Inferior parietal cortex (tissue), 1 donor: ENCODE measurements around the gene INO80C.

Source experiments
- DNase-seq: peaks from one replicate; pipeline ENCODE4 v3.0.0-alpha.2; 2016; ENCODE audit errors: extremely low spot score

INO80C gene

DNA sequence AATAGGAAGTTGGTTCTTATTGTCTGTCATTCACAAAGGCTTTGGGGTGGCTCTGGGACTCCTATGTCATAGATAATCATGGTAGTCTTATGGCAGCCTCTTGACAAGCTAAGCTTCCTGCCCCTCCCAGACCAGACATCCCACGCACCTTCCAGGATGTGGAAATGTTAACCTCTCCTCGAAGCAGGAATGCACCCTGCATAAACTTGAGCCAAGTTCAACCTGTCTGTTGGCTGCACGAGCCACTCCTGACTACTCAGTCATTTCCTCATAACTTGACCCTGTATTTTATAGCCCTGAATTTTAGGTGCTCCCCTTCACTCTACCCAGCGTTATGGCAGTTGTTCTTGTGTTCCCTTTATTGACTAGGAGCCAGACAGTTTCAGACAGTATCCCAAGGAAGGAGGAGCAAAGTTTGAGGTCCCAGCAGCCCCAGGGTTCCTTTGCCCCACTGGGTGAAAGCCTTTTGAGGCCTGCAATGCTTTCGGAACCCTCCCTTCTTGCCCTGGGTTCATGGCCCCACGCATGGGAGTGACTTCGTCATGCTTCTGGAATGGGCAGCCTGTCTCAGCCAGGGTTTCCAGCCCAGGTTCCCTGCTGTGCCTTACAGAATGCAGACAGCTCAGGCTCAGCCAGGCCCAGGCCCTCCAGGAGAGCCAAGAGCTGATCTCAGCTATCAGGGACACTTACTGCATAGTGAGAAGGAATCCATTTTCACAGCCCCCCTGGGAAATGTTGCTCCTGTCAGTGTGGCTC lies 15.6 kb upstream of the INO80C start:
- DNase-seq, result no peak

DNA sequence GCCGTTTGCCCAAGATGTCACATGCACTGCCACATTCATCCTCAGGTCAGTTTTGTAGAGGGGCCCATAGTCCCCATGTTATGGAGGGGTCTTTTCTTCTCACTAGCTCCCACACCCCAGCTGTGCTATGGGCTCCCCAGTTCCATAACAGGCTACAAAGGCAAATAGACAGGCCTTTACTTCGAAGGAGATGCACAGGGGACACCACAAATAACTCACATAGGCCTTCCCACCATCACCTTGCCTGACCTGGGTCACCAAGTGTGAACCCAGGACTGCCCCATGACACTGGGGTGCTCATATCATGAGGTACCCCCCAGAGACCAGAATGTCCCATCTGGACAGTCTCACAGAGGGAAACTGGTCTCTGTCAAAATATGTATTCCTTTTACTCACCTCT lies 15.0 kb upstream of the INO80C start:
- no peak for DNase-seq

GRCh38 chr18:35511833-35512232 lies 14.1 kb upstream of the INO80C start:
- no peak for DNase-seq

- no peak for DNase-seq
Measured at GRCh38 chr18:35511428-35511827, 13.7 kb upstream of the INO80C start.

DNA sequence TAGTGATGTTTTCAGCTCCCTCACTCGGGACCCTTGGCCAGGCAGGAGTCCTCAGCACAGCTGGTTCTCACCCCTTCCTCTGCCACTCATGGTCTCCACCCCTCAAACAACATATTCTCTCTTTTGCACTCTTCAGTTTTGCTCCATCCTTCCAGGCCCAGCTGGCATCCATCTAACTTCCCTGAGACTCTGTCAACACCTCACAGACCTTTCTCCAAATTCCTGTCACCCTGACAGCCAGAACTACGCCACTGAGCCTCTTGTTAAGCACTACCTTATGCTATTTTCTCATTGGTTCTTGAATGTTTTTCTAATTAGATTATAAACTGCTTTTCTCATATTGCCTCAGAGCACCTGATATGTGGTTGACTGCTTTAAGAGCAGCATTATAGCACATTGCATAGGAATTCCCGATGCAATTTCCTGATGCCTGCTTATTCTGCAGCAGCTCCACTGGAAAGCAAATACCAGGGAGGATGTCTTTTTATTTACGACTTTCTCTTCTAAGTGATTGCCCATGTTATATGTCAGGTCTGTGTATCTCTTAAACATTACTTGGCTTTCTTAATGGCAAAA lies 12.4 kb upstream of the INO80C start:
- no peak for DNase-seq

DNA sequence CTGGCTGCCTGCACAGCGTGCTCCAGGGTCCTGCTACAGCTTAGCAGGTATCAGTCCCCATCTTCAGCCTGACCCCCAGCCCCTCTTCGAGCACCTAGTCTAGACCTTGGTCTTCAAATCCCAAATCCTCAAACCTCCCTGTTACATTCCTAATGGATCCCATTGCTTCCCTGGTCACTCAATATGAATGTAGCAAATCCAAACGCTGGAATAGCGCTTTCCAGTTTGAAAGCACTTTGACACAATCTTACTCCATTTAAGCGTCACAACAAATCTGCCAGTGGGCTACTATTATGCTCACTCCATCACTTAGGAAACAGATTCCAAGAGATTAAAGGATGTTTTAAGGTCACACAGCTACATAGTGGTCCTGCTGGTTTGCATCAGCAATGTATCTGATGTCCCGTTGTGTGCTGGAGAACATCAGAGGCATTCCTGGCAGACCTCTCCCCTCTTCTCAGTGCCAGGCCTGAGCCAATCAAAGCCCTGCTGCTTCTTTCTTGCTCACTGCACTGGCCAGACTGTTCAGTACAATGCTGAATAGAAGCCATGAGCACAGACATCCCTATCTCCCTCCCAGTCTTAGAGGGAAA lies 11.1 kb upstream of the INO80C start:
- DNase-seq, result no peak

DNA sequence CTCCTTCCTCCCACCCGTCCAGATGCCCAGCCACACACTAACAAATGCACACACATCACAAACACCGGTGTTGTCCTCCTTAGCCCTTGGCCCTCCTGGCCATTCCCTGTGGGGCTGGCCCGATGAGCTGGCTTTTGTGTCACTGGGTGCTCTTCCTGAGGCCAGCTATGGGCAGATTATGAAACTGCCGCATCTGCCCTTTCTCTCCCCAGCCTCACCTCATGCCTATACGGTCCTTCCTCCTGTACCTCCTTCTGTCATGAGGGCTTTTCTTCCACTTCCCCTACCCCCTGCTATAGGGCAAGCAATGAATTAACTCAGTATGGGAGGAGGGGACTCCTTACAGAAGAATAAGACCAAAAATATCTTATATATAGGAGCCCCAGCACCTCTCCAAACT lies 10.3 kb upstream of the INO80C start:
- no peak for DNase-seq

GRCh38 chr18:35507623-35508022 lies 9.9 kb upstream of the INO80C start:
- DNase-seq, result no peak

GRCh38 chr18:35507192-35507591 lies 9.4 kb upstream of the INO80C start:
- no peak for DNase-seq

- no peak for DNase-seq
Measured at GRCh38 chr18:35506024-35506712, 8.4 kb upstream of the INO80C start.

DNA sequence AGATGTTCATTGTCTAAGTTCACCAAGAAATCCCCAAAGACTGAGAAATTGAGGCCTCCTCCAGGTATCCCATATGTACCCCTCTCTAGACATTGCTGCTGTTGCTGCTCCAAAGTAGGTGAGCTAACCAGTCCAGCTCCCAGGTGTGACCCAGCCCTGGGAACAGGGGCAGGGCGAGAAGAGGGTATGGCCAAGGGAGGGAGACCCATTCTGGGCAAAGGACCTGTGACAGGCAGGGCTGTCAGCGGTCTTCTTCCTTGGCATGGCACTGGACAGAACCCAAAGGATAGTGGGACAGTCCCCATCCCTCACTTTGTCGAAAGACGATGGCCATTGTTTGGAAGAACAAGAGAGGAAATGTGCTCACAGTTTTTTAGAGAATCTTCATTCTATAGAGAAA lies 7.2 kb upstream of the INO80C start:
- DNase-seq, result no peak

DNA sequence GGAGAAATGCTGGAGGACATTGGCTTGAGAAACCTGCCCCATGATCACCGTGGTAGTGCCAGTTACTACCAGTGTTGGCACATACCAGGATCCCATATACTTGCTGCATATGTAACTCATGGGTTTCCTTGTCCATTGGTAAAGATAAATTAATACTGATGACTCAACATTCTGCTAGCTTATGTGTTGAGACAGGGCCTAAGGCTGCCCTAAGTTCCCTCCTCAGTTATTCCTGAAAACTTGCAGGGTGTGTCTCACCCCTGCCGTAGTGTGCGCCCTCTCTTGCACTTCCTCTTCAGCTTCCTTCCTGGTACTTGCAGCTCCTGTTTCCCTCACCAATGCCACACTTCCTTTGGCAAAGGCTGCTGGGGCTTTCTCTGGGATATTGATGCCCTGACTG lies 4.3 kb upstream of the INO80C start:
- no peak for DNase-seq

- no peak for DNase-seq
Measured at GRCh38 chr18:35501369-35501768, 3.6 kb upstream of the INO80C start.

DNA sequence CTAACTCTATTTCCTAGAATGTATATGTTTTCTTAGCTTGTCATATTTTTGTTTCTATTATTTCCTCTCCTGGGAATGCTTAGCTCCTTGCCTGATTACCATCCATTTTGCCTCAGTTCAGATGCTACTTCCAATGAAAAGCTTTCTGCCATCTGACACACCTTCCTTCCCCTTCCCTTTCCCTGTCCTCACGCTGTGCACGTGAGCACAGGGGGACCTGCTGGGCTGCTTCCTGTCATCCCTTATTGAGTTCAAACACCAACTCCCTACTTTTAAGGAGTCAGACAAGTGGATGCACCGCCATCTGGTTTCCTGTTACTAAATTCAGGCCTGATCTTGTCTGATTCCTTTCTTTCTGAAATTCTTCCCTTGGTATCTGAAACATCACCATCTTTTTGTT lies 2.4 kb upstream of the INO80C start:
- no peak for DNase-seq

DNA sequence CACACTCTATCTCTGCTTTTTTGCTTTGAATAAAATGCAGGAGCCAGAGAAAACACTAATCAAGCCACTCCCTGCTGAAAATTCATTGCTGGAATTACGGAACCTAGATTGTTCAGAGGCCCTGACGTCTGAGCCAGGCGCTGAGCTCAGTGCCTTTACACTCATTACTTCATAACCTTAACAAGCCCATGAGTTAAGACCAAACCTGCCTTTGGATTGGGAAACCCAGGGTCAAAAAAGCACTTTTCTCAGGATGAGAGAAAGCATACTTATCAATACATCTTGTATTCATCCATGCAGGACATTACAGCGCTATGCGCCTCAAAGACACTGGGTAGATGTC lies 762 bp downstream of the INO80C start:
- no peak for DNase-seq

- DNase-seq, result no peak
Measured at GRCh38 chr18:35495536-35496314, 2.0 kb downstream of the INO80C start.

- no peak for DNase-seq
Measured at GRCh38 chr18:35494251-35495220, 3.2 kb downstream of the INO80C start.

DNA sequence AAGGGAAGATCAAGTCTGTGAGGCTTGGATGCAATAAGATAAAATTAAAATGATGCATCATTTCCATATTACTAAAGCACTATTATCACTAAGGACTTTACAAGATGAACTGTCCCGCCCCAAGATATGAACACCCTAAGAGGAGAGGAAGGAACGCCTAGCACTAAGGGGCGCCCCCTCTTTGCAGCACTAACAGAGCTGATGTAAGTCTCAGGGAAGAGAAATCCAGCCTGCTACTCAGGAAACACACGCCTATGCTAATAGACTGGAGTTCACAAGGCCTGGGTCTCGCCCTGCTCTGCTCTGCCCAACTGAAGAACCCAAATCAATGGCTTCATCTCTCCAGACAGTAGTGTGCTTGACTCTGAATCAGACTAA lies 6.1 kb downstream of the INO80C start:
- no peak for DNase-seq

GRCh38 chr18:35490894-35491699 lies 6.7 kb downstream of the INO80C start:
- no peak for DNase-seq

DNA sequence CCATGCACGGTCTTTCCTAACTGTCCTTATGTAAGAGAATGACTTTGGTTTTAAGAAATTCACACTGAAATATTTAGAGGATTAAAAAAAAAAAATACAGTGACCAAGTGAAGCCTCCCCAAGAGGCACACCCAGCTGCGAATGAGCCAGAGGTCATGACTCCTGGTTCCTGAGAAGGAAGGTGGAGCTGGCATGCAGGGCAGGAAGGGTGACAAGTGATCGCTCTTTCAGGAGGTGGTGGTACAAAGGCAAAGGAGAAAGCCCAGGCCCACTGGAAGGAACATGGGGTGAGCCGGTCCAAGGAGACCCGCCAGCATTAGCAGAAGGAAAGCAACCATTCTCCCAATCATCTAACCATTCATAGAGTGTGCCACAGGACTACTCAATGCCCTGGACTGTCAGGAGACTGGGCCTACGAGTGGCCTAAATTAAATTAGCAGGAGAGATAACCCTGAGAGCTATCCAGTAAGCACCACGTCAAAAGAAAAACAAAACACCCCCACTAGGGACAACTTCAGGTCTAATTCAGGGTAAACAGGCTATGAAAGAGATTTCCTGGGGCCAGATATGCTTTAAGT lies 7.8 kb downstream of the INO80C start:
- no peak for DNase-seq
